ENCODE results near the gene CSK.

Gene CSK

DNA sequence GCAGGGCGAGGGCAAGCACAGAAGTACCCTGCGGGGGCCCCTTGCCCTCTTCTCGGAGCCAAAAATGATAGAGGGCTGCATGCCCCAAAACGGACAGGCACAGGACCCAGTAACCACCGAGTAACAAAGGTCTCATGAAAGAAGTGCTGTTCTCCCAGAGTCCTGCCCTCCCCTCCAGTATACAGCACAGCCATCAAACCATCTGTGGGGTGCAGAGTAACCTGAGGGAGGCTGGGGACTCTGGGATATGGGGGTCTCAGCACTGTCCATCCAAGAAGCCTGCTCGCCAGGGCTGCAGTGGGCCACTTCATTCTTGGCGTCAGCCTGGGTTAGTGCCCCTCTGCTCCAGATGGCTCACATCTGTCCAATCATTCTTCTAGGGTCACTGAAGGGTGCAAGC is 55.0 kb downstream of the CSK start:
- TF ChIP-seq, protein P1, sequence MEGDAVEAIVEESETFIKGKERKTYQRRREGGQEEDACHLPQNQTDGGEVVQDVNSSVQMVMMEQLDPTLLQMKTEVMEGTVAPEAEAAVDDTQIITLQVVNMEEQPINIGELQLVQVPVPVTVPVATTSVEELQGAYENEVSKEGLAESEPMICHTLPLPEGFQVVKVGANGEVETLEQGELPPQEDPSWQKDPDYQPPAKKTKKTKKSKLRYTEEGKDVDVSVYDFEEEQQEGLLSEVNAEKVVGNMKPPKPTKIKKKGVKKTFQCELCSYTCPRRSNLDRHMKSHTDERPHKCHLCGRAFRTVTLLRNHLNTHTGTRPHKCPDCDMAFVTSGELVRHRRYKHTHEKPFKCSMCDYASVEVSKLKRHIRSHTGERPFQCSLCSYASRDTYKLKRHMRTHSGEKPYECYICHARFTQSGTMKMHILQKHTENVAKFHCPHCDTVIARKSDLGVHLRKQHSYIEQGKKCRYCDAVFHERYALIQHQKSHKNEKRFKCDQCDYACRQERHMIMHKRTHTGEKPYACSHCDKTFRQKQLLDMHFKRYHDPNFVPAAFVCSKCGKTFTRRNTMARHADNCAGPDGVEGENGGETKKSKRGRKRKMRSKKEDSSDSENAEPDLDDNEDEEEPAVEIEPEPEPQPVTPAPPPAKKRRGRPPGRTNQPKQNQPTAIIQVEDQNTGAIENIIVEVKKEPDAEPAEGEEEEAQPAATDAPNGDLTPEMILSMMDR (IDR thresholded peaks at IDR 0.05; ENCODE audit: low read depth, low read length), result no peak
- Histone ChIP-seq H3K27me3 (no peaks in the 10 kb centered on the region), H3K36me3 (no peaks in the 10 kb centered on the region; the same call in none of the 2 replicates), H3K9me3 (no peaks in the 10 kb centered on the region), H3K4me3 (ENCODE audit: low read depth, low read length) (no peak overlapping the region), H3K4me1 (peaks cover 17% of the 10 kb centered on the region)
- DNase-seq, result no peak

- TF ChIP-seq, protein P1 (IDR thresholded peaks at IDR 0.05; ENCODE audit: low read depth, low read length), result 0 out of 2 replicates have a peak, but pooled peaks have one; percentile 6
- Histone ChIP-seq H3K4me3 (ENCODE audit: low read depth, low read length) (no peak overlapping the region), H3K9me3 (no peaks in the 10 kb centered on the region), H3K4me1 (peaks cover 10% of the 10 kb centered on the region), H3K36me3 (no peaks in the 10 kb centered on the region; the same call in none of the 2 replicates), H3K27me3 (no peaks in the 10 kb centered on the region)
- DNase-seq, result peak; percentile 19
Observed at GRCh38 chr15:74837482-74838136, 55.7 kb downstream of the CSK start.

- TF ChIP-seq, protein P1 (IDR thresholded peaks at IDR 0.05; ENCODE audit: low read depth, low read length), result no peak
- Histone ChIP-seq H3K36me3 (no peaks in the 10 kb centered on the region; the same call in none of the 2 replicates), H3K9me3 (no peaks in the 10 kb centered on the region), H3K4me1 (peaks cover 6% of the 10 kb centered on the region), H3K27me3 (no peaks in the 10 kb centered on the region), H3K4me3 (ENCODE audit: low read depth, low read length) (no peak overlapping the region)
- DNase-seq, result peak; percentile 11
Observed at GRCh38 chr15:74838137-74838516, 56.2 kb downstream of the CSK start.

DNA sequence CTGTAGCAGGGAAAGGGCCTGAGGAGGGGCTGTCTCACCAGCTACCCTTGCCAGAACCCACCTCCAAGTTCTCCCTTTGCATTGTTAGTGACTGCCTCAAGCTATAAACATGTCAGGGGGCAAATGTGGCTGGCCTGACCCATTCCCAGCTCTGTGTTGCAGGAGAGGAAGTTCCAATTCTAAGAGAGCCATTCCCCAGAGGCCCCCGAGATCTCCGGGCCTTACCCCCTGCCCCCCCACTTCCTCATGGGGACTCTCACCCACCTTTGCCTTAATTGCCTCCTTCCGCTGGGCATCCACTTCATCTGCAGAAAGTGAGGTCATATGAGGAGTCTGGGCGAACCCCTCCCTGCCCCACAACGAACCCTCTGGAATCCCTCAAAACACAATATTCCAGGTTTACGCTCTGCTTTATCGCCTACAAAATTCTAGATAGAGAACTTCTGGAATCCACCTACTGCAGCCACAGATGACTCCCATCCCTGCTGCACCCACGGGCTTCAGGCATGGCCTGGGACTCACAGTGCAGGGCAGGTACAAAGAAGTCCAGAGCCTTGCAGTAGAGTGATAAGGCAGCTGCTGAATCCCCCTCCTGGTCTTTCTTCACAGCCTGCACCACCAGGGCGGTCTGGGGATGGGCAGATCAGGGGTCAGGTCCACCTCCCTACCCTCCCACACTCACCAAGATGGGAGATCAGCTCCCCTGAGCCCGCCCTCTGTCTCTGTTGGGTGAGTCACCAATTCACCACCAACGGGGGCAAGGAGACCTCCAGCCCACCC is 57.1 kb downstream of the CSK start:
- H3K4me1 ChIP-seq, result peaks cover 7% of the 10 kb centered on the region
- TF ChIP-seq, protein P1 (IDR thresholded peaks at IDR 0.05; ENCODE audit: low read depth, low read length), result no peak
- H3K4me3 ChIP-seq (ENCODE audit: low read depth, low read length), result no peak overlapping the region
- H3K36me3 ChIP-seq, result no peaks in the 10 kb centered on the region; the same call in none of the 2 replicates
- no peaks in the 10 kb centered on the region for H3K27me3 ChIP-seq
- no peaks in the 10 kb centered on the region for H3K9me3 ChIP-seq
- no peak for DNase-seq

DNA sequence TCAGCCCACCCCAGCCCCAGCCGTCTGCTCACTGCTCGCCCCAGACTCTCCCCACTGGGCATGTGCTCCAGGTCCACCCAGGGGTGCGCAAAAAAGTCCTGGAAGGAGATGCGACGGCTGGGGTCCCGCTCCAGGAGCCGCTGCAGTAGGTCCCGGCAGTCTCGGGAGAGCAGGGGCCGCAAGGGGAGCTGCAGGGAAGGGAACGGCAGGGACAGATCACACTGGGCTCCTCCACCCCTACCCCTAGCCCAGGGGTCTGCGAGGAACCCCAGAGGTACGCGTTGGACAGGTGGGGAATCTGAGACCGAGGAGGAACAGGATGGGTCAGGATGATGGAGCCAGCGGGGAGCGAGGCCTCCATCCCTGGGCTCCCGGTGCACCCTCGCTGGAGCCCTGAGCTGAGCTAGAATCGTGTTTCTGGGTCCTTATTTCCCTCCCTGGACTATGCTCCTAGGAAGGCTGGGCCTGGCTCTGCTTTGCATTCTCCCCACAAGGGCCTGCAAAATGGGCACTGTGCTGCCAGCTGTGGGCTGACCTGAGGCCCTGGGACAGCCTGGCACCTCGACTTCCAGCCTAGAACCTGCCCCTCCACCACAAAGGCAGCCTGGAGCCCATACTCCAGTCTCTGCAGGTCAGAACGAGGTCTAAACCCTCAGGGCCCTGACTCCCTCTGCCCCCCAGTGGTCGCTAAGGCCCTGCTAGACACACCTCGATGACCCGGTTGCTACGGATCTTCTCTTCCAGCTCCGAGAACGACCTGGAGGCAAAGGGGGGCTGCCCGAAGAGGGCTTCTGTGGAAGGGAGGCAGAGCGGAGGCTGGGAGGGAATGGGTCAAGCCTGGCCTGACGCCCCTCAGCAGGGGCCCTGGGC is 57.9 kb downstream of the CSK start:
- no peaks in the 10 kb centered on the region for H3K27me3 ChIP-seq
- DNase-seq, result no peak
- H3K36me3 ChIP-seq, result no peaks in the 10 kb centered on the region; the same call in none of the 2 replicates
- peaks cover 11% of the 10 kb centered on the region for H3K4me1 ChIP-seq
- H3K4me3 ChIP-seq (ENCODE audit: low read depth, low read length), result no peak overlapping the region
- TF ChIP-seq, protein P1 (IDR thresholded peaks at IDR 0.05; ENCODE audit: low read depth, low read length), result peak; percentile 26
- no peaks in the 10 kb centered on the region for H3K9me3 ChIP-seq

All from BE2C (cell line).